RPMI8226 (cell line): ENCODE measurements around the gene C3orf18.

Experiments used
- DNase-seq: peaks from one replicate; pipeline ENCODE4 v3.0.0-alpha.2; 2015

The C3orf18 gene

DNA sequence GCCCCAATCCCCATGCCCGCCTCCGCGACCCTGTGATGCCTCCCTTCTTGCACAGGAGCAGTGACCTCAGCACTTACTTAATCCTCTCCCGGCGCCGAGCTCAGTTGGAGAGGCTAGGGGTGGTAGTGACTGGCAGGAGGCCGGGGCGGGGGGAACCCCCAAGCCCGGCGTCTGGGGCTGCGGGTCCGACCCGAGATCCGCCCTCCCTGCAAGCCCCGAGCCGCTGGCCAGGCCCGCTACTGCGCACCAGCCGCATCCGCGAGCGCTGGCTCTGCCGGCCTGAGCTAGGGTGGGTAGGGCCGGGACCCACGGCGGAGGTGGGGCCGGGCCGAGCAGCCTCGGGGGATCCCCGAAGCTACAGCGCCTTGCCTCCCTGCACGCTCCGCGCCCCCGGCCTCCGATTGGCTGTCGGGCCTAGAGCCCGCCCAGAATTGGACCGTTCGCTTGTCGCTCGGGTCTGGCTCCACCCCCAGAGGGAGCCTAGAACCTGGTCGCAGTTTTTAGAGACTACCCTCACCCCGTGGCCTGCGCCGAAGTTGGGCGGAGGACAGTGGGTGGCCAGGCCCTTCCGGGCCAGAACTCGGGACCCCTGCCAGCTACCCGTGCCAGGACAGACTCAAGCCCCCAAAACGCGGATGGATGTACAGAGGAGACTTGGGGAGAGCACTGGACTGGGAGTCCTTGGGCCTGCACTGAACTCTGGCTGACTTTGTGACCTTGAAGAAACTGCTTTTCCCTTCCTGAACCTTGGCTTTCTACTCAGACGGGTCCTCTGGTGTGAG lies at the start of gene C3orf18:
C3orf18 (minus strand) TSS at position 362 of the 782 bp plus-strand sequence. CDS start 2,048 bp downstream, outside the sequence.
- peak; percentile 95 for DNase-seq

DNA sequence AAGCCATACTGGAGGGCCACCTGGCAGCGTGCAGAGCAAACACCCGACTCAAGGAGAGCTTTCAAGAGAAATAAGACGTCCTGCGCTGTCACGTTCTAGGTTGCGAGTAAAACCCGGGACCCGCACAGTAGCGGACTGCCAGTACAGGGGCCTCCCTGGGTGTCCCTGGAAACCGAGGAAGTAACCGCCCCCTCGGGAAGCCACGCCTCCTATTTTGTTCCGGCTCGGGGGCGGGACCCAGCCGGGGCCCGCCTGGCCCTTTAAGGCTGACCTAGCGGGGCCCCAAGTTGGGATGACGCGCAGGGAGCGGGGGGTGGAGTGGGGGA lies 49.2 kb upstream of the C3orf18 start:
- DNase-seq: peak; percentile 96

DNA sequence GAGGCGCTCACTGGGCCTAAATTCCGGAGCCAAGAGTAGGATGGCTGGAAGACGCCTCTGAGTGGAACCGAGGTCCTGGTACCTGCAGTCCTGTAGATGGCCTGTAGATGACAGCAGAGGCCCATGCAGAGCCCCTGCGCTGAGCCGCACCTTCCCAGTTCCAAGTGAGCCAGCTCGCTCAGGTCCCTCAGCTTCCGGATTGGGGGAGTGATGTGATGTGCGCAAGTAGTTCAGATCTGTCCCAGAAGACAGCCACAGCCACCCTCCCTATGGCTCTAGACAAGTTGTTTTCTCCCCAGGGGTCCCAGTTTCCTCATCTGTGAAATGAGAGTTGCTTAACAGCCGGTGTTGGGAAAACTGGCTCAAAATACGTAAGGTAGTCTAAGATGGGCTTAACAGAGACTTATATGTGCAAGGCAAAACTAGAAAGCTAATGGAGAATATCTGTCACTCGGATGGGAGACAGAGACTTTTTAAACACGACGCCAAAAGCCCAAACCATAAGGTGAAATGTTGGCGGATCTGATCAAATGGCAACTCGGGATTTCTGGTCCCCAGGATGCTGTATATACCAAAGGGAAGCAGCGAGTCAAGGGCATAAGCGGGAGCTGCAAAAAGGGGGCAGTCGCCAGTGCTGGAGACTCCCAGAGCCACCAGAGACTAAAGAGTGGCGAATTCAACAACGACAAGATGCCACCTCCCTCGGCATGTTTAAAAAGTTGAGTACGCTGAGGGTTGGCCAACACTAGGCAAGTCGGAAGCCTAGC lies 48.6 kb upstream of the C3orf18 start:
- DNase-seq: peak; percentile 86

DNA sequence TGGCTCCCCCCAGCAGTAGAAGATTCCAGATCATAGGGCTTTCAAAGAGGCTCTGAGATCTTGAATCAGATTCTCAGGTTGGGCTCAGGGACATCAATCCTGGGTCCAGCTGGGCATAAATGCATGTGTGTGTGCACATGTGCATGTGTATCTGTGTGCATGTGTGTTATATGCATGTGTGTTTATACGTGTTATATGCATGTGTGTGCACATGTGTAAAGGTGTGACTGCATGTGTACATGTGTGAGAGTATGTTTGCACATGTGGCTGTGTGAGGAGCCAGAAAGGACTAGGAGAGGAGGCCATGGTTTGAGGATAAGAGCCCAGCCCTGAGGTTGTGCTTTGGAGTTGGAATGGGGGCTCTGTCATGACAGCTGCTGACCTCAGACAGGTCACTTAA lies 47.6 kb upstream of the C3orf18 start:
- DNase-seq: no peak

DNA sequence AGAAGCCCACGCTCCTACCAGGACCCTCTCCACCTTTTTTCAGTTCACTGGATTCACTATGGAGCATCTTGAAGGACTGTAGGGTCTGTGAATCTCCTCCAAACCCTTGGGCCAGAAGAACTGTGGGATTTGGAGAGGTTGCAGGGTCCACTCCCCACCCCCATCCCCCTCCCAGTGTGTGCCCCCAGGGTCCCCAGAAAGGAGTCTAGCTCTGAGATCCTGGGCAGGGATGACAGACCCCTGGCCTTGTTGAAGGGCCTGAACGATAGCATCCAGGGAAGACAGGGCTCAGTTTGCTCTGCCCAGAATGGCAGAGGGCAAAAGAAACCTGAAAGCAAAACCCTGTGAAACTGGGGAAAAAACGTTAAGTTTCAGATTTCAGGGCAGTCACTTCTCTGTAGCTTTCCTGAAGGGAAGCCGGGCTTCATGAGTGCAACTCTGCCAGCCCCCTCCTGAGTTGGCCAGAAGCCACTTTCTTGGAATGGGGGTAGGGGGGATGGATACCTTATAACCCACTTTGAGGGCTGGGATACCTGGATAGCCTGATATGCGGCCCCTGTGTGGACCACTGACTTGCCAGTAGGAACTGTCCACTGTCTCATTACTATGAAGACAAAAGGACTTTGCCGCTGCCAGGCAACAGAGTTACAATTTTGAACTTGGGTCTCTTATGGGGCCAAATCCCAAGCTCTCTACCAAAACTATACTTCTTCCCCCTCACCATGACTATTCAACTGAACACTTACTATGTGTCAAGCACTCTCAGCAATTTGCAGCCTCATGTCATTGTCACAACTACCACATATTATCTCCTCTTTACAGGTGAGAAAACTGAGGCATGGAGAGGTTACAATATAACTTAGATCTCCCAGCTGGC lies 45.7 kb upstream of the C3orf18 start:
- DNase-seq: peak; percentile 7

DNA sequence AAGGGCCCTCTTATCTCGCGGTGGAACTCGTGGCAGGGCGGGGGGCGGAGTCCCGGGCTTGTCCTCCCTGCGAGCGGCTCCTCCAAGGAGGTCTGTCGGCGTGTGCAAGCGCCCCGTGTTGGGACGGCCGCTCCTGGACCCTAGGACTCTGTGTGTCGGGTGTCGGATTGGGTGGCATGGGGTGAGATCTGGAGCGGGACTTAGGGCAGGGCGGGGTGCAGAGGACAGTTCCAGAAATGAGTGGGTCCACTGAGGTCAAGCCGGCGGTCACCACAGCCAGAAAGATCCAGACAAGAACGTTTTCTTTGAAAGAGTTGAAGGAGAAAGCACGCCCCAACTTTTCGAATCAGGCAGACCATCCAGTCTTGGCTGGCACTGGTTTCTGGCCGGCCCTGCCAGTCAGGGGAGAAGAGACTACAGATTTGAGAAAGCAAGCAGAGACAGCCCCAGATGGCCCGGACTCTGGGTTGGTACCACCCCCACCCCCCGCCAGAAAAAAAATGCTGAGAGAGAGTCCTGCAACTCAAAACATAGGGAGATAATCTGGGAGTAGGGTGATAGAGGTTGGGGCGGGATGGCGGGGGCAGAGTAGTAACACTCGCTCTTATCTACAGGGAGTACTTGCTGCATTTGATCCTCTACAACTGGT lies 44.8 kb upstream of the C3orf18 start:
- DNase-seq: peak; percentile 24

DNA sequence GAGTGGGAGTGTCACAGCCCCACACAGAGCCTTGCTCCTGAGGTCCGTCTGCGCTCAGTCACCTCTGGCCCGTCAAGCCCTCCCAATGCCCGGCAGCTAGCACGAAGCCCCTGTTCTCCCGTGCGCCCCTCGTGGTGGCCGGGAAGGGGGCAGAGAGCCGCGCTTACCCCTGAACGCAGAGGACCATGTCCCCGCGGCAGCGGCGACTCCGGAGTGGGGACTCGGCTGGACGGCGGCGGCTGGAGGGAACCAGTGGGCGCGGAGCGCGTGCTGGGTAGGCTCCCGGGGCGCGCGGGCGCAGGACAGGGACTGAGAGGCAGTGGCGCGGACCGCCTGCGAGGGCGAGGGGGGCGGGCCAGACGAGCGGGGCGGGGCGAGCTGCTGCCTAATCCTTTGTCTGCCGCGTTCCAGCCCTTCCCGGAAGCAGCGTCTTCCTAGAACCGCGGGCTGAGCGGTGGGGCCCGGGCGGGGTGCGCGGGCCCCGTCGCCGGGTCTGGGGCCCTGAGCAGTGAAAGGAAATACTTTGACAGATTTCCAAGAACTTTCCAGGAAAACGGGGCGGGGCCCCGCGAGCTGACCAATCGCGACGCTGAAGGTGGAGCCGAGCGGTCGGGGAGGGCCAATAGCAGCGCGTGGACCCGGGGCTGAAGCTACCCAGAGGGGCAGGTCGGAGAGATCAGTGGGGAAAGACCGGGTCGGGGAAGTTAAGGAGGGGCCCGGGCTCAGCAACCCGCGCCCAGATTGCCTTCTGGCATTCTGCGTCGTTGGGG lies 44.1 kb upstream of the C3orf18 start, which contains the start of gene CISH:
CISH (minus strand) TSS at position 311 of the 770 bp plus-strand sequence; CDS start at position 187, 124 bp downstream.
- peak; percentile 91 for DNase-seq

DNA sequence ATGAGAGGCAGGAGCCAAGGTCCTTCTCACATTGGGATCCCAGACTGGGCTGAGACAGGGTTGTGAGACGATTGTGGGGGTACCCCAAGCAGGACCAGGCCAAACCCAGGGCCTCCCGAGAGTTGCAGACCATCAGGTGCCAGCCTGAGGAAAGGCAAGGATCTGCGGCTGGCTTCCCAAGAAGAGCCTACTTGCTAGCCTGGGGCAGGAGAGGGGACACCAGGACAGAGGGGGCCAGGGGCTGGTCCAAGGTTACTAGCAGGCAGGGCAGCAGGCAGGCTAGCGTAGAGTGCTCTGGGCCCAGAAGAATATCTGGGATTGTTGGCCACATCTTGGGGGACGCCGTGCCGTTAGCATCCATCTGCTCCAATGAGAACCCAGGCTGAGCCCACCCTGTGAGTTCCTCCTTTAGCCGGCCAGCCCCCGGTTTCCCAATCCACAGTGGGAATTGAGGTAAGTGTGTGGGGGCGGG lies 43.5 kb upstream of the C3orf18 start:
- no peak for DNase-seq

DNA sequence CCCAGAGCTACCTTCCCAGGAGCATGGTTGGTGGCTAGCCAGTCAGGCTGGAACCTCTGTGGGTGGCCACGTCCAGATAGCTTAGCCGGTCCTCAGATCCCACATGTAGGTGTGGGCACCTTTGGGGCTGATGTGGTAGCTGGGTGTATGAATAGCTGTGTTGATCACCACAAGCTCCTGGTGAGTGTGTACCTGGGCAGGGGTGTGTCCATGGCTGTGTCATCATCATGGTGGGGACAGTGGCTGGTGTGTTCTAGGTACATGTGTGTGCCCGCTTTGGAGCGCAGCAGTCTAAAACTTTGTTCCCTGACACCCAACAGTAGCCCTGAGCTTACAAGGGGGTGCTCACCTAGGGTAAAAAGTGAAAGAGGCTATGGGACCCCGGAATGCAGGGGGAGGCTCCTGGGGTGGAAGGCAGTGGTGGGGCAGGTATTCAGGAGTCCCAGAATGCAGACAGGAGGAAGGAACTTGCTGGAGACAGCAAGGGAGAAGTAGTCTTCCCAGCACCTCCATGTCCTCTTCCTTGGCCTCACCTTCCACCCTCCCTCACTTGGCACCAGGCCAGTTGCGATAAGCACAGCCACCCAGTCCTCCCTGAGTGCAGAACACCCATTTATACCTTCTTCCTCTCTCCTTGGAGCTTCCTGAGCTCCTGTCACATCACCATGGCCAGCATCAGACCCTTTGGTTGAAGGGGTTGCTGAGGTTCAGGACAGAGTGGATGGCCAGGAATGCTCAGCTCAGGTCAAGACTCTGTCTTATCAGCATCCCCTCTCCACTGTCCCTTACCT lies 42.8 kb upstream of the C3orf18 start:
- DNase-seq: peak; percentile 50

DNA sequence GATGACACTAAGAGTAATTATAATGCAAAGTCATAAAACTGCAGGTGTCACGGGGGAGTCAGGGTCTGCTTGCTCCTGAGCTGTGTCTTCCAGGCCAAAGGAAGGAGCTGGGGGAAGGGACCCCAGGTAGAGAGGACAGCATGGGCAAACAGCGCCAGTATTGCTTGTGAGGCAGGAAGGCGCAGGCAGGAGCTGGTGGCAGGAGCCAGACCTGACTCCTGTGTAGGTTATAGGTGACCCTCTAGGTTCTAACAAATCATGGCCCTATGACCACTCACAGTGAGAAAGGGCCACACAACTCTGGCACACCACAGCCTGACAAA lies 42.2 kb upstream of the C3orf18 start:
- DNase-seq: no peak

DNA sequence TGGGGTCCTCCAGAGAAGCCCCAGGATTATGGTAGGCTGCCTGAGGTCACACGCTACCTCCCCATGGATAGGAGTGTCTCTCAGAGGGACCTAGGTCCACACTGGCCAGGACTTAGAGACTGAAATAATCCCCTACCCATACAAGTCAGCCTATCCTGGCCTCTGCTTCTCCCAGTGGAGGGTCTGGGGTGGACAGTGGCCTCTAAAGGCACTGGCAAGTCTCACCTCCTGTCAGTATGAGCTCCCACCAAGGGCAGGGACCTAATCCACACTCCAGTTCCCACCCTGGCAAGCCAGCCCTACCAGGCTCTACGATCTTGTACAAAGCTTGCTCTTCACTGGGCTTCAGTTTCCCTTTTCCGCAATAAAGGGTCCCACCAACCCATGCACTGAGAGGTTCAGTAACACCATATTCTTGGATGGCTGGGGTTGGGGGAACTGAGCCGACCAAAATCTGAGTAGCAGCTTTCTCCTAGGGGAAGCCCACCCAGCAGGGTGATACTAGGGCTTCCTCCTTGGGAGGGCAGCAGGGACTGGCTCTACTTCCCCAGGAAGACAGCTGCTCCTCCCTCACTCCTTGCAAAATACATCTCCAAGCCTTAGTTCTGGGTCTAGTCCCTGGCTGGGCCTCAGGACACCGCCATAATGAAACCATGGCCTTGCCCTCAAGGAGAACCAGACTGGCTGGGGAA lies 41.7 kb upstream of the C3orf18 start:
- DNase-seq: no peak

DNA sequence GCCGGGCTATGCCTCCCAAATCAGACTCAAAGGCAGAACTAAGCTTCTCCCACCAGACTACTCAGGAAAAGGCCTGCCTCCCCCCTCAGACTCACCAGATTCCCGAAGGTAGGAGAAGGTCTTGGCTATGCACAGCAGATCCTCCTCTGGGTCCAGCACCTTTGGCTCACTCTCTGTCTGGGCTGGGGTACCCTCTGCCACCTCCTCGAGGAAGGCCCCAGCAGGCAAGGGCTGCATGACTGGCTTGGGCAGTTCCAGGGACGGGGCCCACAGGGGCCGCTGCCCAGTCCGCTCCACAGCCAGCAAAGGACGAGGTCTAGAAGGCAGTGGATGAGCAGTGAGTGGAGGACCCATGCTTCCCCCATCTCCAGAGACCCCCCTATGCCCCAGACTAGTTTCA lies 40.7 kb upstream of the C3orf18 start:
- DNase-seq: no peak

DNA sequence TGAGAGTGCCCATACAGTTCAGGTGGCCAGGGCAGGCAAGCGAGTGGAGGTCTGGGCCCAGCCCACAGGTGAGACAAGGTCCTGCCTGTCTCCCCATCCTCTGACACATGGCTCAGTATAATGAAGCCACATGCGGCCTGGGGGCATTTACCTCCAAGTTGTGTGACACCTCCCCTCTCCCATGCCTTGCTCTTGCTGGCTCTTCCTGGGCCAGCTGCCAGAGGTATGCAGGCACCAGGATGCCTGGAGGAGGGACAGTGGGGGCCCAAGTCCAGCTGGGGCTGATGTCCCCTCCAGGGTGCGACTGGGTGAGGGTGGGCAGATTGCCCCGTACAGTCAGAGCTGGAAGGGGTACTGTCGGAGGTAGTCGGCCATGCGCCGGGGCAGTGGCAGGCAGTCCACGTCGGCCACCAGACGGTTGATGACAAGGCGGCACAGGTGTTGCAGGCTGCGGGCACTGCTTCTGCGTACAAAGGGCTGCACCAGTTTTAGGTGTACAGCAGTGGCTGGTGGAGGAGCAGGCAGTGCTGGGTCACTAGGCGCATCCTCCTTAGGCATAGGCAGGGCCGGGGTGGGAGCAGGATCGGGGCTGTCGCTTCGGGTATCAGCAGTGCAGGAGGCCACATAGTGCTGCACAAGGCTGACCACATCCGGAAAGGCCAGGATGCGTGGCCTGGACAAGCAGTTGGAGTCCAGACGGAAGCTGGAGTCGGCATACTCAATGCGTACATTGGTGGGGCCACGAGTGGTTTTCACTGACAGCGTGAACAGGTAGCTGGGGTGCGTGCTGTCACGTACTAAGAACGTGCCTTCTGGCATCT lies 39.9 kb upstream of the C3orf18 start:
- DNase-seq: no peak

DNA sequence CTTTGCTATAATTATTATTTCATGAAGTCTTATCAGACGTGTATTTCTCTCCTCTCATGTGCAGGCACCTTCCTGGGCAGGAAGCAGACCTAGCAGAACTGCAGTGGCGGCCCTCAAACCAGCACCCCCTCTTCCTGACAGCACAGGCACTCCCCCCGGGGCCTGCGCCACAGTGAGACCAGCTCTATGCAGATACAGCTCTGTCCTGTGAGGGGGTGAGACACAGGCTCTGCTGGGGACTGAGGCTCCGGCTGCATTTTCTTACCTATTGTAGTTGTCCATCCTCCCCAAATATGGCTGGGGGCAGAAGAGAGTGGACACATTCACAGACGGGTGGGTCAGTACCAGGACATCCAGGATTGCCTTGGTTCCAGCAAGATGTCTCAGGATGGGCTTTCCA lies 39.0 kb upstream of the C3orf18 start:
- DNase-seq: no peak

DNA sequence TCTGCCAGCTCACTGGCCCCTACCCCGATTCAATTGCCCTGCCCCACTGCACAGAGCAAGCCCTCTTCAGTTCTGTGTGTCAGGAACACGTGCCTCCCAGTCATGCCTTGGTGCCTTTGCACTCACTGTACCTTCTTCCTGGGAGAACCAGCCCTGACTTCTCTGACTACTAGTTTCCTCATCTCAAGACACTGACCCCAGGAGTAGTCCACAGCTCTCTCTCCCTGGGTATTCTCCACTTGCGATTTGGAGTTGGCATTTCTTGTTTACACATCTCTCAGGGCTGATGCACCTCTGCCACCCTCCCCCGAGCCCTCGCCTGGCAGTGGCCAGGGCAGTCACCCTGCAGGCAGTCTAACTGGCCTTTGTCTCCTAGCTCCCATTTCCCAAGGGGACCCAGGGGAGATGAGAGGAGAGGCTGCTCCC lies 38.4 kb upstream of the C3orf18 start:
- DNase-seq: peak; percentile 9

DNA sequence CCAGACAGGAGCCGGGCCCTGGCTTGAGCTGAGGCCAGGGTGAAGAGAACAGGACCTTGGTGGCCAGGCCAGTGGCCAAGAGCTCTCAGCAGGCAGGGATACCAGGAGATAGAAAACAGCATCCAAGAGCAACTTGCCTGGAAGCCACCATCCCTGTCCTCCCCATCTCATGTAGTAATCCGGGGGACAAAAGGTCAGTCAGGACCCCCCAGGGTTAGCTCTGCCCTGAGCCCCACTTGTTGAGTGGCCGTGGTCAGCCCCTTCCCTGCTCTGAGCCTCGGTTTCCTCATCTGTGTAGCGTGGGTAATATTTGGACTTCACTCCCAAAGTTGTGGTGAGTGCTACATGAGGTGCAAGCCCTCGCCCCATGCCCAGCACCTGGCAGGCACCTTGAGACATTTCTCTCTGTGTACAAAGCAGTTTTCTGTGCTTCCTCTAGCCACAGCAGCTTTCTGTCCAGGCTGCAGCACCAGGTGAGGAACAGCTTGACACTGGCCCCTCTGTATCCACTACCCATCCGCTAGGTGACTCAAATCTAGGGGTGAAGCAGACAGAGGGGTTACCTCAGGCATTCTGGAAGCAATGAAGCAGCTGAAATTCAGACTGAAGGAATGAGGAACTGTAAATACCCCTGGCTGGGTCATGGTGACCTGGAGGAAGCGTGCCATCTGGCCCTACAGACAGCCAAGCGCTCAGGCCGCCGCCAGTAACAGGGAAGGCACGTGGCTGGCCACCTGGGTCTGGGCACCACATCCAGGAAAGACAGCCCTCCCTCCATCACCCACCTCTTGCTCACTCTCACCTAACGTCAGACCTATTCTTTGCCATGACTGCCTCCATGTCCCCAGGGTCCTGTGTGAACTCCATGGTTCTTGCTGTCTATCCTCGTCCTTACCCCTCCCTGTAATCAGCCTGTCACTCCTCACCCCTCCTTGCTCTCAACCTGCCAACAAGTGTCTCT lies 37.4 kb upstream of the C3orf18 start:
- DNase-seq: peak; percentile 91

DNA sequence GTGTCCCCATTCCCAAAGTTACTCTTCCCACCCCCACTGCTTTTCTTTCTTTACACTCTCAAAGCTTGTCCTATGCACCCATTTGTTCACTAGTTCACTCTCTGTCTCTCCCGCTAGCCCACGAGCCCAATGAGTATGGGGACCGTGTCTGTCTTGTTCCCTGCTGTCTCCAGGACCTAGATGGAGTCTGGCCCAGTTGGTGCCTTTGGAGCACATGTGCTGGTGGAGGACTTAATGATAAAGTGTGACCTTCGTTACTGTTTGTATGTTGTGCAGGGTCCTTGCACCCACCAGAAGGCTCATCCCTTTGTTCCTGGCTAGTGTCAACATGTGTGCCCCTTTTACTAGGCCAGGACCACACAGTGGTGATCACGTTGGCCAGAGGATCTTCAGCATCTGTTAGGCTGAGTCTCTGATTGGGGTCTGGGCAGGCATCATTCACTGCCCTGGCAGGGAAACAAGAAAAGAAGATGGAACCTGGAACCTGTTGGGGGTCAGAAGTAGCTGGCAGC lies 36.6 kb upstream of the C3orf18 start:
- DNase-seq: no peak
